Neural cell (in vitro differentiated cells): ENCODE data around the gene PRRG4. TPM values are rescaled to one million over a fixed set of nuclear protein-coding genes. Genes with fewer than 3 reads are reported as not detected.

ENCODE experiments used
- H2AFZ ChIP-seq: fragments of 200-600, 300-800 bp; sonication (generic), shearing (Covaris generic); 2 replicates; pipeline ENCODE4 v1.6.0; 2014; ENCODE audit warnings: low read depth, mild to moderate bottlenecking, antibody characterized with exemption, low read length, moderate library complexity
- H3F3A ChIP-seq: fragments of 200-600 bp; shearing (Covaris generic); 2 replicates; pipeline ENCODE4 v1.6.1; 2016; ENCODE audit warnings: mild to moderate bottlenecking, moderate library complexity, mixed read lengths, antibody characterized with exemption, low read length; ENCODE audit not compliant: insufficient read depth, poor library complexity, severe bottlenecking
- H3K27ac ChIP-seq: fragments of 200-600, 300-800 bp; sonication (generic), shearing (Covaris generic); 2 replicates; pipeline ENCODE4 v1.5.1; 2014; ENCODE audit warnings: mild to moderate bottlenecking, low read length, moderate library complexity
- H3K27me3 ChIP-seq: fragments of 300-800, 200-600 bp; sonication (generic), shearing (Covaris generic); 2 replicates; pipeline ENCODE4 v1.6.0; 2014; ENCODE audit warnings: mild to moderate bottlenecking, low read depth, low read length, moderate library complexity; ENCODE audit not compliant: insufficient read depth
- H3K36me3 ChIP-seq: fragments of 300-800, 200-600 bp; sonication (generic), shearing (Covaris generic); 2 replicates; pipeline ENCODE4 v1.5.1; 2014; ENCODE audit warnings: mild to moderate bottlenecking, antibody characterized with exemption, low read length, moderate library complexity; ENCODE audit not compliant: insufficient read depth
- H3K4me2 ChIP-seq: fragments of 300-800, 200-600 bp; sonication (generic), shearing (Covaris generic); 2 replicates; pipeline ENCODE4 v1.6.0; 2014; ENCODE audit warnings: mild to moderate bottlenecking, low read length
- H3K4me3 ChIP-seq: fragments of 300-800, 200-600 bp; sonication (generic), shearing (Covaris generic); 2 replicates; pipeline ENCODE4 v1.5.1; 2014; ENCODE audit warnings: mild to moderate bottlenecking, low read length, moderate library complexity
- H3K79me2 ChIP-seq: fragments of 200-600 bp; shearing (Covaris generic); replicated peaks from 2 replicates; pipeline ENCODE4 v1.6.0; 2014; ENCODE audit warnings: mild to moderate bottlenecking, low read length, moderate library complexity; ENCODE audit not compliant: insufficient read depth
- H3K9ac ChIP-seq: fragments of 300-800, 200-600 bp; sonication (generic), shearing (Covaris generic); 2 replicates; pipeline ENCODE4 v1.6.1; 2016; ENCODE audit warnings: mild to moderate bottlenecking, low read length, mixed read lengths
- H3K9me2 ChIP-seq: fragments of 200-600 bp; shearing (Covaris generic); 2 replicates; pipeline ENCODE4 v1.6.1; 2016; ENCODE audit warnings: mild to moderate bottlenecking, low read length, mixed read lengths; ENCODE audit not compliant: insufficient read depth
- H3K9me3 ChIP-seq: fragments of 200-600, 300-800 bp; sonication (generic), shearing (Covaris generic); 2 replicates; pipeline ENCODE4 v1.6.1; 2016; ENCODE audit warnings: mild to moderate bottlenecking, mixed run types, low read length, moderate library complexity, mixed read lengths
- H4K20me1 ChIP-seq: fragments of 200-600 bp; shearing (Covaris generic); 2 replicates; pipeline ENCODE4 v1.6.1; 2016; ENCODE audit warnings: mild to moderate bottlenecking, mixed run types; ENCODE audit not compliant: insufficient read depth
- CTCF ChIP-seq: fragments of 450-650 bp; IDR thresholded peaks from 2 replicates; pipeline ENCODE4 v1.5.1; 2014; ENCODE audit warnings: antibody characterized with exemption, mild to moderate bottlenecking, moderate library complexity; ENCODE audit not compliant: poor library complexity, severe bottlenecking
- EP300 ChIP-seq: fragments of 450-650 bp; conservative IDR thresholded peaks from 2 replicates; pipeline ENCODE4 v1.6.1; 2014; ENCODE audit warnings: antibody characterized with exemption, mild to moderate bottlenecking, moderate library complexity; ENCODE audit not compliant: poor library complexity, severe bottlenecking
- MXI1 ChIP-seq: fragments of 450-650 bp; conservative IDR thresholded peaks from 2 replicates; pipeline ENCODE4 v1.6.1; 2014; ENCODE audit warnings: antibody characterized with exemption, mild to moderate bottlenecking; ENCODE audit not compliant: poor library complexity, severe bottlenecking
- RAD21 ChIP-seq: fragments of 450-650 bp; conservative IDR thresholded peaks from 2 replicates; pipeline ENCODE4 v1.6.1; 2014; ENCODE audit warnings: antibody characterized with exemption, mild to moderate bottlenecking, moderate library complexity
- REST ChIP-seq: IDR thresholded peaks from 2 replicates; pipeline ENCODE4 v1.6.1; 2012; ENCODE audit warnings: borderline replicate concordance
- SMC3 ChIP-seq: fragments of 450-650 bp; conservative IDR thresholded peaks from 2 replicates; pipeline ENCODE4 v1.6.1; 2014; ENCODE audit warnings: antibody characterized with exemption, mild to moderate bottlenecking, moderate library complexity; ENCODE audit not compliant: poor library complexity
- polyA plus RNA-seq: library from polyadenylated mRNA; depleted of rRNA; stranded (reverse); fragments of >200 nt; gene quantifications from 2 replicates; pipeline ENCODE4 v1.2.3, GENCODE V29; 2014

PRRG4 gene
- polyA plus RNA-seq, 1 donor from 2014 or later, result not detected

- H3K79me2 ChIP-seq, result no peaks in the 10 kb centered on the region
- H3K4me3 ChIP-seq, result no peak overlapping the region
- H2AFZ ChIP-seq, result no peak overlapping the region
- no peaks in the 10 kb centered on the region for H3F3A ChIP-seq
- no peak overlapping the region for H3K9ac ChIP-seq
- H3K27me3 ChIP-seq, result no peaks in the 10 kb centered on the region
- H3K9me3 ChIP-seq, result no peaks in the 10 kb centered on the region
- H3K27ac ChIP-seq, result no peak overlapping the region
- no peaks in the 10 kb centered on the region for H3K36me3 ChIP-seq
- H3K9me2 ChIP-seq, result no peaks in the 10 kb centered on the region
- no peak for TF ChIP-seq REST
- TF ChIP-seq RAD21, result no peak
- TF ChIP-seq EP300, result no peak
- no peak overlapping the region for H3K4me2 ChIP-seq
- H4K20me1 ChIP-seq, result no peaks in the 10 kb centered on the region
These were observed 44.4 kb downstream of the PRRG4 start for GRCh38 chr11:32874132-32874531.

- no peaks in the 10 kb centered on the region for H3K79me2 ChIP-seq
- H4K20me1 ChIP-seq, result no peaks in the 10 kb centered on the region
- no peak overlapping the region for H3K27ac ChIP-seq
- no peak for TF ChIP-seq MXI1
- H3K27me3 ChIP-seq, result no peaks in the 10 kb centered on the region
- H3K9me2 ChIP-seq, result no peaks in the 10 kb centered on the region
- H3K36me3 ChIP-seq, result no peaks in the 10 kb centered on the region
- no peak overlapping the region for H2AFZ ChIP-seq
- no peak overlapping the region for H3K9ac ChIP-seq
- no peaks in the 10 kb centered on the region for H3K9me3 ChIP-seq
- no peak overlapping the region for H3K4me3 ChIP-seq
- no peak overlapping the region for H3K4me2 ChIP-seq
- no peaks in the 10 kb centered on the region for H3F3A ChIP-seq
These were observed 51.6 kb downstream of the PRRG4 start for GRCh38 chr11:32881286-32881685.

- H3K9me3 ChIP-seq, result no peaks in the 10 kb centered on the region
- no peaks in the 10 kb centered on the region for H3K9me2 ChIP-seq
- no peak overlapping the region for H3K4me3 ChIP-seq
- H4K20me1 ChIP-seq, result no peaks in the 10 kb centered on the region
- no peak overlapping the region for H3K4me2 ChIP-seq
- H3K36me3 ChIP-seq, result no peaks in the 10 kb centered on the region
- no peak overlapping the region for H2AFZ ChIP-seq
- no peak overlapping the region for H3K9ac ChIP-seq
- no peaks in the 10 kb centered on the region for H3F3A ChIP-seq
- H3K27me3 ChIP-seq, result no peaks in the 10 kb centered on the region
- H3K79me2 ChIP-seq, result no peaks in the 10 kb centered on the region
- TF ChIP-seq CTCF, result no peak
- TF ChIP-seq MXI1, result no peak
- no peak for TF ChIP-seq EP300
- TF ChIP-seq SMC3, result no peak
- H3K27ac ChIP-seq, result no peak overlapping the region
These were observed 53.7 kb downstream of the PRRG4 start for GRCh38 chr11:32883421-32883820.
